Transverse colon (tissue), 4 donors: ENCODE data around the gene ATRN. TPM values are rescaled to one million over a fixed set of nuclear protein-coding genes. Genes with fewer than 3 reads are reported as not detected.

Experiments used
- DNase-seq: peaks from one replicate; pipeline ENCODE4 v3.0.0-alpha.2; 2019
- H3K27ac ChIP-seq, 4 donors: fragments of 200-600 bp; sonication (generic); 2 replicates each; pipeline ENCODE4 v1.5.1; 2016 to 2018; ENCODE audit warnings: inconsistent platforms in 4 of 4
- H3K27me3 ChIP-seq: fragments of 200-600 bp; sonication (generic); 2 replicates; pipeline ENCODE4 v1.5.1; 2017; ENCODE audit warnings: inconsistent platforms
- H3K36me3 ChIP-seq, 4 donors: fragments of 200-600 bp; sonication (generic); 2 replicates each; pipeline ENCODE4 v1.5.1; 2017 to 2019; ENCODE audit warnings: inconsistent platforms in 4 of 4
- H3K4me1 ChIP-seq, 4 donors: fragments of 200-600 bp; sonication (generic); 2 replicates each; pipeline ENCODE4 v1.5.1; 2017 to 2020; ENCODE audit warnings: inconsistent platforms in 4 of 4
- H3K4me3 ChIP-seq, 4 donors: fragments of 200-600 bp; sonication (generic); 1 replicate in 1 of 4; 2 replicates in 3 of 4; pipeline versions ENCODE4 v1.5.1 to v1.6.1; 2017 to 2019; ENCODE audit warnings: inconsistent platforms in 4 of 4
- H3K9me3 ChIP-seq, 2 donors: fragments of 200-600 bp; sonication (generic); 2 replicates each; pipeline ENCODE4 v1.5.1; 2017 to 2019; ENCODE audit warnings: inconsistent platforms in 2 of 2
- CTCF ChIP-seq, 5 experiments: fragments of 200-600 bp in 3 of 5; fragments of 450-650 bp in 2 of 5; sonication (generic) in 3 of 5; IDR thresholded peaks; 1 replicate in 2 of 5; 2 replicates in 3 of 5; pipeline ENCODE4 v1.5.1; 2016 to 2017; ENCODE audit warnings: antibody characterized with exemption in 5 of 5, inconsistent platforms in 3 of 5, mild to moderate bottlenecking in 2 of 5, moderate library complexity in 1 of 5
- EP300 ChIP-seq: sonication (generic); formaldehyde crosslinking; IDR thresholded peaks from one replicate; pipeline ENCODE4 v1.6.1; 2017; ENCODE audit warnings: antibody characterized with exemption, low read depth
- POLR2A ChIP-seq: fragments of 450-650 bp; IDR thresholded peaks from one replicate; pipeline ENCODE4 v1.6.1; 2016; ENCODE audit warnings: antibody characterized with exemption, mild to moderate bottlenecking, moderate library complexity
- POLR2AphosphoS5 ChIP-seq, 3 donors: sonication (generic); formaldehyde crosslinking; IDR thresholded peaks; one replicate each; pipeline ENCODE4 v1.6.1; 2016; ENCODE audit warnings: antibody characterized with exemption in 3 of 3
- WGBS, 2 donors: methylation state at CpG; one replicate each; pipeline ENCODE4 v1.1.5; 2018; ENCODE audit warnings: low coverage in 1 of 2; 5-methylcytosine and 5-hydroxymethylcytosine counted together
- in situ Hi-C, 4 donors: fragments of 200-750 bp; cut with MboI; loops; one replicate each; pipeline versions ENCODE4 v1.15.0 to v1.15.1; 2017; ENCODE audit warnings: low sequenced_read_pairs in 3 of 4, low pct_ligation_motif_present in 1 of 4, low pct_unique_long_range_greater_than_20kb in 1 of 4
- intact Hi-C: fragments of 100-400 bp; cut with DNase I; formaldehyde crosslinking; loops from one replicate; pipeline ENCODE4 v1.15.1; 2023; ENCODE audit warnings: low total_unique reads
- total RNA-seq, 4 donors: library from RNA; depleted of rRNA; stranded (reverse); fragments of >200 nt; gene quantifications; one replicate each; pipeline ENCODE4 v1.1.0, GENCODE V29; 2016

ATRN gene
- total RNA-seq, 4 donors from 2014 or later, result 6.8 to 24.7 (median 15.9) TPM

- in situ Hi-C loops, result no loop called here
- WGBS, 2 donors, result 62 to 72% methylated on average over 3 of the region's 3 CpGs
- Histone ChIP-seq H3K36me3 (peaks cover 0 to 9% (median 0%) of the 10 kb centered on the region in 4 donors), H3K27me3 (no peaks in the 10 kb centered on the region), H3K4me3 (no peak overlapping the region), H3K9me3 (no peaks in the 10 kb centered on the region), H3K27ac (no peak overlapping the region), H3K4me1 (no peaks in the 10 kb centered on the region)
- DNase-seq, result no peak
- intact Hi-C loops, result no loop called here
- no peak for TF ChIP-seq CTCF (IDR thresholded peaks at IDR 0.05)
- TF ChIP-seq EP300, result no peak
- TF ChIP-seq POLR2A, result no peak
- no peak for TF ChIP-seq POLR2AphosphoS5 (IDR thresholded peaks at IDR 0.05)
Observed at GRCh38 chr20:3539311-3540107, 68.7 kb downstream of the ATRN start.

GRCh38 chr20:3541887-3542721, 71.3 kb downstream of the ATRN start:
- no peak for DNase-seq
- intact Hi-C loops, result no loop called here

DNA sequence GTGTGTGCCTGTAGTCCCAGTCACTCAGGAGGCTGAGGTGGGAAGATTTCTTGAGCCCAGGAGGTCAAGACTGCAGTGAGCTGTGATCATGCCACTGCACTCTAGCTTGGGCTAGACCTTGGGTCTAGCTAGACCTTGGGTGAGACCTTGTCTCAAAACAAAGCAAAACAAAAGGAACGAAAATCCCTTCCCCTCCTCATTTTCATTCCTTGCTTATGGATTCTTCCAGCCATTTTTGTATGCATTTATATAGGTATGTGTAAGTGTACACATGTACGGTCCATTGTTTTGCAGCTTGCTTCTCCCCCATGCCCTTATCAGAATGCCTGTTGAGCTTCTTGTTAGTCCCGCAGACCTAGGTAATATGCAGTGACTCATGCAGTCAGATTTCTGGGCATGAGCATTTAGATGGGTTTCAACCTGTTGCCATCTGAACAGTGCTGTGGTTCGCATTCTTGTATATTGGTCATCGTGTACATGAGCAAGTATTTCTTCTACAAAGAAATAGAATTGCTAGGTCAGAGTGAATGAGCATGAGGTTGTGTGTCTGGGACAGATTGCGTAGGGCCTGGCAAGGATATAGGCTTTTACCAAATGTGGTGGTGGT, 73.2 kb downstream of the ATRN start:
- no peak for DNase-seq
- H3K9me3 ChIP-seq, result no peaks in the 10 kb centered on the region
- 93 to 97% methylated on average over 2 to 6 of the region's 6 CpGs for WGBS, 2 donors
- TF ChIP-seq CTCF (IDR thresholded peaks at IDR 0.05) (no peak), POLR2A (no peak), POLR2AphosphoS5 (IDR thresholded peaks at IDR 0.05) (no peak), EP300 (no peak)
- H3K27me3 ChIP-seq, result no peaks in the 10 kb centered on the region
- H3K4me1 ChIP-seq, result no peaks in the 10 kb centered on the region
- in situ Hi-C loops, result no loop called here
- H3K36me3 ChIP-seq, result no peaks in the 10 kb centered on the region
- intact Hi-C loops, result no loop called here
- H3K27ac ChIP-seq, result no peak overlapping the region
- H3K4me3 ChIP-seq, result no peak overlapping the region

More at GRCh38 chr20:3541887-3542721, 71.3 kb downstream of the ATRN start:
- Histone ChIP-seq H3K4me1 (no peaks in the 10 kb centered on the region), H3K4me3 (no peak overlapping the region), H3K36me3 (no peaks in the 10 kb centered on the region), H3K9me3 (no peaks in the 10 kb centered on the region), H3K27me3 (no peaks in the 10 kb centered on the region), H3K27ac (no peak overlapping the region)
- WGBS, 2 donors, result 91 to 97% methylated on average over 4 to 5 of the region's 5 CpGs
- TF ChIP-seq POLR2AphosphoS5 (IDR thresholded peaks at IDR 0.05) (no peak), EP300 (no peak), CTCF (IDR thresholded peaks at IDR 0.05) (no peak), POLR2A (no peak)
- in situ Hi-C loops, result no loop called here

GRCh38 chr20:3545401-3545925, 74.6 kb downstream of the ATRN start:
- Histone ChIP-seq H3K27ac (no peak overlapping the region), H3K9me3 (no peaks in the 10 kb centered on the region), H3K36me3 (peaks cover 0 to 7% (median 0%) of the 10 kb centered on the region in 4 donors), H3K27me3 (no peaks in the 10 kb centered on the region), H3K4me1 (no peaks in the 10 kb centered on the region), H3K4me3 (no peak overlapping the region)
- TF ChIP-seq EP300 (no peak), POLR2A (no peak), CTCF (IDR thresholded peaks at IDR 0.05) (no peak), POLR2AphosphoS5 (IDR thresholded peaks at IDR 0.05) (no peak)
- 70 to 76% methylated on average over 1 of the region's 1 CpG for WGBS, 2 donors
- DNase-seq, result no peak
- intact Hi-C loops (no loop called here), in situ Hi-C loops (no loop called here)
